Measurements from ENCODE around the gene FAM118B.

- TF ChIP-seq ZNF8 (CRISPR knock-in tag; IDR thresholded peaks at IDR 0.05) (no peak), SNAI2 (CRISPR knock-in tag; IDR thresholded peaks at IDR 0.05) (no peak), GLIS3 (CRISPR knock-in tag; IDR thresholded peaks at IDR 0.05) (no peak), CREB5 (CRISPR knock-in tag; IDR thresholded peaks at IDR 0.05; ENCODE audit: low read depth) (no peak), RARB (CRISPR knock-in tag; IDR thresholded peaks at IDR 0.05) (no peak), ARNTL (CRISPR knock-in tag; IDR thresholded peaks at IDR 0.05; ENCODE audit: borderline replicate concordance, low read depth) (no peak), ZNF565 (CRISPR knock-in tag; conservative IDR thresholded peaks at IDR 0.05; ENCODE audit: low read depth) (no peak)
- TF ChIP-seq, protein P1, sequence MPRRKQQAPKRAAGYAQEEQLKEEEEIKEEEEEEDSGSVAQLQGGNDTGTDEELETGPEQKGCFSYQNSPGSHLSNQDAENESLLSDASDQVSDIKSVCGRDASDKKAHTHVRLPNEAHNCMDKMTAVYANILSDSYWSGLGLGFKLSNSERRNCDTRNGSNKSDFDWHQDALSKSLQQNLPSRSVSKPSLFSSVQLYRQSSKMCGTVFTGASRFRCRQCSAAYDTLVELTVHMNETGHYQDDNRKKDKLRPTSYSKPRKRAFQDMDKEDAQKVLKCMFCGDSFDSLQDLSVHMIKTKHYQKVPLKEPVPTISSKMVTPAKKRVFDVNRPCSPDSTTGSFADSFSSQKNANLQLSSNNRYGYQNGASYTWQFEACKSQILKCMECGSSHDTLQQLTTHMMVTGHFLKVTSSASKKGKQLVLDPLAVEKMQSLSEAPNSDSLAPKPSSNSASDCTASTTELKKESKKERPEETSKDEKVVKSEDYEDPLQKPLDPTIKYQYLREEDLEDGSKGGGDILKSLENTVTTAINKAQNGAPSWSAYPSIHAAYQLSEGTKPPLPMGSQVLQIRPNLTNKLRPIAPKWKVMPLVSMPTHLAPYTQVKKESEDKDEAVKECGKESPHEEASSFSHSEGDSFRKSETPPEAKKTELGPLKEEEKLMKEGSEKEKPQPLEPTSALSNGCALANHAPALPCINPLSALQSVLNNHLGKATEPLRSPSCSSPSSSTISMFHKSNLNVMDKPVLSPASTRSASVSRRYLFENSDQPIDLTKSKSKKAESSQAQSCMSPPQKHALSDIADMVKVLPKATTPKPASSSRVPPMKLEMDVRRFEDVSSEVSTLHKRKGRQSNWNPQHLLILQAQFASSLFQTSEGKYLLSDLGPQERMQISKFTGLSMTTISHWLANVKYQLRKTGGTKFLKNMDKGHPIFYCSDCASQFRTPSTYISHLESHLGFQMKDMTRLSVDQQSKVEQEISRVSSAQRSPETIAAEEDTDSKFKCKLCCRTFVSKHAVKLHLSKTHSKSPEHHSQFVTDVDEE (CRISPR knock-in tag; IDR thresholded peaks at IDR 0.05): no peak
- TF ChIP-seq, protein P2, sequence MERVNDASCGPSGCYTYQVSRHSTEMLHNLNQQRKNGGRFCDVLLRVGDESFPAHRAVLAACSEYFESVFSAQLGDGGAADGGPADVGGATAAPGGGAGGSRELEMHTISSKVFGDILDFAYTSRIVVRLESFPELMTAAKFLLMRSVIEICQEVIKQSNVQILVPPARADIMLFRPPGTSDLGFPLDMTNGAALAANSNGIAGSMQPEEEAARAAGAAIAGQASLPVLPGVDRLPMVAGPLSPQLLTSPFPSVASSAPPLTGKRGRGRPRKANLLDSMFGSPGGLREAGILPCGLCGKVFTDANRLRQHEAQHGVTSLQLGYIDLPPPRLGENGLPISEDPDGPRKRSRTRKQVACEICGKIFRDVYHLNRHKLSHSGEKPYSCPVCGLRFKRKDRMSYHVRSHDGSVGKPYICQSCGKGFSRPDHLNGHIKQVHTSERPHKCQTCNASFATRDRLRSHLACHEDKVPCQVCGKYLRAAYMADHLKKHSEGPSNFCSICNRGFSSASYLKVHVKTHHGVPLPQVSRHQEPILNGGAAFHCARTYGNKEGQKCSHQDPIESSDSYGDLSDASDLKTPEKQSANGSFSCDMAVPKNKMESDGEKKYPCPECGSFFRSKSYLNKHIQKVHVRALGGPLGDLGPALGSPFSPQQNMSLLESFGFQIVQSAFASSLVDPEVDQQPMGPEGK (CRISPR knock-in tag; IDR thresholded peaks at IDR 0.05; ENCODE audit: borderline replicate concordance): no peak
- TF ChIP-seq, protein P3, sequence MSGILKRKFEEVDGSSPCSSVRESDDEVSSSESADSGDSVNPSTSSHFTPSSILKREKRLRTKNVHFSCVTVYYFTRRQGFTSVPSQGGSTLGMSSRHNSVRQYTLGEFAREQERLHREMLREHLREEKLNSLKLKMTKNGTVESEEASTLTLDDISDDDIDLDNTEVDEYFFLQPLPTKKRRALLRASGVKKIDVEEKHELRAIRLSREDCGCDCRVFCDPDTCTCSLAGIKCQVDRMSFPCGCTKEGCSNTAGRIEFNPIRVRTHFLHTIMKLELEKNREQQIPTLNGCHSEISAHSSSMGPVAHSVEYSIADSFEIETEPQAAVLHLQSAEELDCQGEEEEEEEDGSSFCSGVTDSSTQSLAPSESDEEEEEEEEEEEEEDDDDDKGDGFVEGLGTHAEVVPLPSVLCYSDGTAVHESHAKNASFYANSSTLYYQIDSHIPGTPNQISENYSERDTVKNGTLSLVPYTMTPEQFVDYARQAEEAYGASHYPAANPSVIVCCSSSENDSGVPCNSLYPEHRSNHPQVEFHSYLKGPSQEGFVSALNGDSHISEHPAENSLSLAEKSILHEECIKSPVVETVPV (CRISPR knock-in tag; IDR thresholded peaks at IDR 0.05): no peak
These were observed 14.2 kb upstream of the FAM118B start for GRCh38 chr11:126197277-126197939.
